PC-3 (cell line): ENCODE data around the gene KRTAP4-2.

Experiments used
- CTCF ChIP-seq: fragments of 300-600 bp; sonication (generic); conservative IDR thresholded peaks from 2 replicates; pipeline ENCODE4 v1.5.1; 2017; ENCODE audit warnings: antibody characterized with exemption, low read depth, mild to moderate bottlenecking, low read length
- EZH2 ChIP-seq: fragments of 300-600 bp; sonication (generic); IDR thresholded peaks from one replicate; pipeline ENCODE4 v1.6.1; 2017; ENCODE audit warnings: antibody characterized with exemption, mild to moderate bottlenecking, low read length; ENCODE audit not compliant: unreplicated experiment

- no peak for TF ChIP-seq CTCF
- no peak for TF ChIP-seq EZH2
These were observed 43.9 kb downstream of the KRTAP4-2 start for GRCh38 chr17:41133880-41134735.
